Lower leg skin (tissue), 3 donors: ENCODE data around the gene CEMIP2.

ENCODE experiments used
- CTCF ChIP-seq, 3 donors: fragments of 450-650 bp; IDR thresholded peaks; one replicate each; pipeline ENCODE4 v1.5.1; 2016; ENCODE audit warnings: antibody characterized with exemption in 3 of 3, mild to moderate bottlenecking in 3 of 3, moderate library complexity in 2 of 3
- POLR2A ChIP-seq, 2 donors: fragments of 450-650 bp; IDR thresholded peaks; one replicate each; pipeline ENCODE4 v1.6.1; 2016 to 2017; ENCODE audit warnings: antibody characterized with exemption in 2 of 2, mild to moderate bottlenecking in 1 of 2, moderate library complexity in 1 of 2

DNA sequence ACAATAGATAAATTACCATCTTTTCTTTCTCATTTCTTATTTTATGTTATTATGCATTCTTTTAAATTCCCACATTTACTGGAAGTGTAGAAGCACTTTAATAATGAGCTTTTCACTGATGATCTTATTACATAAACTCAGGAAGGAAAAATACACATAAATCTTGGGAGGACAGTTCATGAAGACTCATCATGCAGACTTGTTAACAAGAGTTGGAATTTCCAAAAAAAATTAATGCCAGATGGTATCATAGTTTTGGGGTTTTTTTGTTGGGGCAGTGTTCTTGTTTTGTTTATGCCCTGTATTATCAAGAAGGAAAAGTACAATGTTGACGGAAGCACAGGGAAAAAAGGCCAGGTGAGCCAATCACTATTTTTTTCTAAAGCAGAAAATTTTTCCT is 35.1 kb downstream of the CEMIP2 start:
- TF ChIP-seq POLR2A (IDR thresholded peaks at IDR 0.05) (no peak), CTCF (IDR thresholded peaks at IDR 0.05) (no peak)
